Upper lobe of right lung (tissue), 1 donor: ENCODE measurements around the gene BAIAP2L1. TPM values are rescaled to one million over a fixed set of nuclear protein-coding genes. Genes with fewer than 3 reads are reported as not detected.
A peak's percentile ranks its signal among the peaks of the same experiment; 100 is the strongest.

Experiments used
- ATAC-seq: fragments of 200-7000 bp; cut with Tn5 transposase; one replicate; pipeline ENCODE4 v1.9.1; 2020; ENCODE audit warnings: mild to moderate bottlenecking, moderate library complexity
- DNase-seq: peaks from one replicate; pipeline ENCODE4 v3.0.0-alpha.2; 2020
- H3K27ac ChIP-seq: fragments of 200-600 bp; one replicate; pipeline ENCODE4 v1.8.0; 2022
- H3K27me3 ChIP-seq: fragments of 200-600 bp; one replicate; pipeline ENCODE4 v1.8.0; 2022; ENCODE audit warnings: mild to moderate bottlenecking
- H3K36me3 ChIP-seq: fragments of 200-600 bp; one replicate; pipeline ENCODE4 v1.8.0; 2022
- H3K4me1 ChIP-seq: fragments of 200-600 bp; one replicate; pipeline ENCODE4 v1.8.0; 2022
- H3K4me3 ChIP-seq: fragments of 200-600 bp; one replicate; pipeline ENCODE4 v1.8.0; 2022; ENCODE audit warnings: mild to moderate bottlenecking
- H3K9me3 ChIP-seq: fragments of 200-600 bp; one replicate; pipeline ENCODE4 v1.8.0; 2022
- CTCF ChIP-seq: fragments of 200-600 bp; IDR thresholded peaks from one replicate; pipeline ENCODE4 v1.8.0; 2022; ENCODE audit warnings: antibody characterized with exemption
- intact Hi-C: fragments of 100-400 bp; cut with DNase I; formaldehyde crosslinking; loops from one replicate; pipeline ENCODE4 v1.11.0; 2022
- total RNA-seq: library from RNA; stranded (reverse); fragmentation: NEBNext Ultra II Directional; extraction: Animal tissue kit (Norgen Biotek cat#: 25700); gene quantifications from one replicate; pipeline ENCODE4 v1.2.1, GENCODE V29; 2021
- donor health status: DM: no; HTN: yes; CAD: no; lungs with severe emphysema.

The BAIAP2L1 gene
- total RNA-seq, 1 donor from 2014 or later, result 22.9 TPM

- Histone ChIP-seq H3K4me1 (no peaks in the 10 kb centered on the region), H3K4me3 (no peak overlapping the region), H3K36me3 (no peaks in the 10 kb centered on the region), H3K27me3 (no peaks in the 10 kb centered on the region), H3K9me3 (no peaks in the 10 kb centered on the region), H3K27ac (no peak overlapping the region)
- ATAC-seq, result peak; percentile 25
- no peak for DNase-seq
- TF ChIP-seq CTCF, result no peak
- intact Hi-C loops, result no loop called here
These were observed 135.0 kb downstream of the BAIAP2L1 start for GRCh38 chr7:98265841-98266271.

- no peak for TF ChIP-seq CTCF
- DNase-seq (no peak), ATAC-seq (no peak)
- peaks cover 10% of the 10 kb centered on the region for H3K4me1 ChIP-seq
- no peaks in the 10 kb centered on the region for H3K27me3 ChIP-seq
- H3K27ac ChIP-seq, result no peak overlapping the region
- intact Hi-C loops, result no loop called here
- H3K36me3 ChIP-seq, result peaks cover 13% of the 10 kb centered on the region
- H3K4me3 ChIP-seq, result no peak overlapping the region
- no peaks in the 10 kb centered on the region for H3K9me3 ChIP-seq
These were observed 143.2 kb downstream of the BAIAP2L1 start for GRCh38 chr7:98257701-98258100.

- no peak for TF ChIP-seq CTCF
- Histone ChIP-seq H3K4me1 (peaks cover 11% of the 10 kb centered on the region), H3K4me3 (no peak overlapping the region), H3K9me3 (no peaks in the 10 kb centered on the region), H3K27me3 (no peaks in the 10 kb centered on the region), H3K27ac (no peak overlapping the region), H3K36me3 (peaks cover 13% of the 10 kb centered on the region)
- ATAC-seq (no peak), DNase-seq (no peak)
- intact Hi-C loops, result no loop called here
These were observed 144.5 kb downstream of the BAIAP2L1 start for GRCh38 chr7:98256431-98256830.

GRCh38 chr7:98254951-98255610 lies 145.8 kb downstream of the BAIAP2L1 start:
- Histone ChIP-seq H3K27ac (no peak overlapping the region), H3K4me3 (no peak overlapping the region), H3K9me3 (no peaks in the 10 kb centered on the region), H3K27me3 (no peaks in the 10 kb centered on the region), H3K4me1 (peaks cover 25% of the 10 kb centered on the region), H3K36me3 (peaks cover 13% of the 10 kb centered on the region)
- DNase-seq (no peak), ATAC-seq (no peak)
- no peak for TF ChIP-seq CTCF
- intact Hi-C loops, result no loop called here

GRCh38 chr7:98254516-98254915 lies 146.4 kb downstream of the BAIAP2L1 start:
- Histone ChIP-seq H3K9me3 (no peaks in the 10 kb centered on the region), H3K27me3 (no peaks in the 10 kb centered on the region), H3K4me1 (peaks cover 30% of the 10 kb centered on the region), H3K4me3 (no peak overlapping the region), H3K36me3 (peaks cover 13% of the 10 kb centered on the region), H3K27ac (no peak overlapping the region)
- DNase-seq (no peak), ATAC-seq (no peak)
- no peak for TF ChIP-seq CTCF
- intact Hi-C loops, result no loop called here
